NCI-H526 treated with DMSO at 0.1 percent for 48 hours (cell line): Measurements from ENCODE around the gene C22orf39.

Experiments
- DNase-seq: peaks from one replicate; lab custom pipeline; 2025; lab: John Stamatoyannopoulos, UW

The C22orf39 gene

DNA sequence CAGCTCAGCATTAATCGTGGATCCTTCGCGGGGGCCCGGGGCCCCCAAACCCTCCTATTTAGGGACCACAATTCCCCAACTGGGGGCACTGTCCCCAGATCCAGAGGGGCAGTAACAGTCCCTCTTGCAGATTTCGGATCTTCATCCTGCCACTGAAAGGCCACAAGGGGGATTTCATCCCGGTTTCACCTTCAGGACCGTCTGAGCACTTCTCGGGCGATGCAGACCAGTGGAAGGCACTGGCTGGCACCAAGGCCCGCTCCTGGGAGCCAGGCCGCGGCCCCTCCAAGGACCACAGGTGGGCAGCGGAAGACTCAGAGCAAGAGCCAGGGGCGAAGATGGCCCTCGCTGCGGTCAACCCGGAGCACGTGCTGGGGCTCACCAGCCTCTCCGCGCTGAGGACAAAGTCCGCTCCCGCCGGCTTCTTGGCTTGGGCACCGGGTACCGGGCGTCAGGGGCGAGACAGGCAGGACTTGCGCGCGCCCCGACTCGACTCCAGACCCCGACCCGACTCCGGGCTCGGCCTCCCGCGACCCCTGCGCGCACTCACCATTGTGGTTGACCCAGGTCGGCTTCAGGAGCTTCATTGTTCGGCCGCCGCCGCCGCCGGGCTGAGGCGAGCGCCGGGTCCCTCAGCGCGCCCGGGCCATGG, 16.5 kb downstream of the C22orf39 start:
- no peak for DNase-seq

DNA sequence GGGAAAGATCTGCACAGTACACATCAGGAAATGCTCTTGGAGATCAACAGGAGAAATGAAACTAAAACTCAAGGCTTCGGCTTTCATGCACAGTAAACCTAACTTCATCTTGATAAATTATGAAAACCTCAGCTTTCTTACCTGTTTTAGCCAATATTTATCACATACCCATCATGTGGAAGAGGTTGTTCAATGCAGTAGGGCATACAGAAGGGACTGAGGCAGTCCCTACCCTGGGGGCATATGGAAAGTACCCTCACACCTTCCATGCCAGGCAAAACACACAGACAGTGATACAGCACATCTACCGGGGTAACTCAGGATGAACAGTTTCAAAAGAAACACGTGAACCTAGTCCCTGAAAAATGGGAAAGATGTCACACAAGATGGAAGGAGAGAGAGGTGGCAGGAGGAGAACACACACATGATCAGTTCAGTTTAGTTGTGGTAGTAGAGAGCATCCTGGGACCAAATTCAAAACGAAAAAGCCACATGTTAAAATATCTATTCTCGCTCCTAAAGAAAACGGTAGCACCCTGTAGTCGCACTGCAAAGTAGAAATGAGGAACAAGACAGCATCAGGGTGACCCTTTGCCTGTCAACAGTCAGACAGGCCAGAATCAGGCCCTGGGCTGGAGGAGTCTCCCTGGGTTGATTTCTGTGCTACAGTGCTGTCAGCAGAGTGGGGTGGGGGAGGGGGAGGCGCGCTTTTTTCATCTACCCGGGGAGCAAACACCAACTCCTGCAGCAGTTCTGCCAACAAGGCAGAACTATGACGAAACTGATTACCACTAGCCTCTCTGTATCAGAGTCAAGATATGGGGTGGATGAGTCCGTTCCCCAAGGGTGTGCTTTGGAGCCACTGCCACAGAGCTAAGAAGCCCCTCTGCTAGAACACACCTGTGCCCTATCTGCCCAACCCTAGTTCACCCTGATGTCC, 17.3 kb downstream of the C22orf39 start:
- no peak for DNase-seq

DNA sequence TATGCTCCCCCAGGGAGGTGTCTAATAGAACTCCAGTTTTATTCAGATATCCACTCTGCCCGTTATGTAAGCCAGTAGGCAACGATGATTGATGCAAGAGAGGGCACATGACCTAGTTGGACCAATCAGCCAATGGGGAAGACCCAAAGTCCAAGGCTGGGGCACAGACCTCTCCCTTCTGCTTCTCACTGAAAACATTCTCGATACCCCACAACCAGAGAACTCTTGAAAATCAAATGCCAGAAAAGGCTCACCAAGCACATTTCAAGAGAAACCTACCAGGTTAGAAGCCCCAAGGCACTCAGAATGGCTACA, 23.4 kb downstream of the C22orf39 start:
- no peak for DNase-seq

DNA sequence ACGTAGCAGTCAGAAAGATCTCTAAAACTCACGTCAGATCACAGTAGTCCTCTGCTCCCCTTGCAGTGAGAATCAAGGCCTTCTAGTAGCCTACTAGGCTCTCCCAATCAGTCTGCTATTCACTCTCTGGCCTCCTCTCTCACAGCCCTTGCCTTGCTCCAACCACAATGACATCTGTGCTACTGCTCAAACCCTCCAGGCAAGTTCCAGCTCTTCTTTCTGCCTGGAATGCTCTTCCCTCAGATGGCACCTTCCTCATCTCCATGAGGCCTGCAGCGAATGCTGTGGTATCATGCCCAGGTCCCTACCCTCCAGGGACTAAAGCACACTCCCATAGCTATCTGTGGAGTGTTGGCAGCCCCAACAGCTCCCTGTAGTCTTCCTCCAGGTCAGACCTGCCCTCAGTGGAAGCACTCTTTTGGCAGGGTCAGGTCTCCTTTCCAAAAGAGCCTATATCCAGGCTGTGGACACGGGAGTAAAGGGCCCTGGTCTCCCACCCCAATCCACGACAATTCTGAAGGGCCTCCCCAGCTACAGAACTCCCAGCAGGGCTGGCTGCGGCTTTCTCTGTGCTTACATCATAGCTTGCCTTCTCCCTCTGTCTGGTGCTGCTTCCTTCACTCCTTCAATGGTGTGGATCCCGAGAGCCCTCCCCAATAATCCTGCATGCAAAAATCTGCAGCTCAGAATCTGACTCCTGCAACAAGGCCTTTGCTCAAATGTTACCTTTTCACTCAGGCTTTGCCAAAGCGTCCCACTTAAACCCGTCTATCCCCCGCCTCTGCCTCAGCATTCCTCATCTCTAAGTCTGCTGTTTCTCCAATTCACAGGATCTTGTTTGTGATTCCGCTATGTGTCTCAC, 24.8 kb downstream of the C22orf39 start:
- no peak for DNase-seq

DNA sequence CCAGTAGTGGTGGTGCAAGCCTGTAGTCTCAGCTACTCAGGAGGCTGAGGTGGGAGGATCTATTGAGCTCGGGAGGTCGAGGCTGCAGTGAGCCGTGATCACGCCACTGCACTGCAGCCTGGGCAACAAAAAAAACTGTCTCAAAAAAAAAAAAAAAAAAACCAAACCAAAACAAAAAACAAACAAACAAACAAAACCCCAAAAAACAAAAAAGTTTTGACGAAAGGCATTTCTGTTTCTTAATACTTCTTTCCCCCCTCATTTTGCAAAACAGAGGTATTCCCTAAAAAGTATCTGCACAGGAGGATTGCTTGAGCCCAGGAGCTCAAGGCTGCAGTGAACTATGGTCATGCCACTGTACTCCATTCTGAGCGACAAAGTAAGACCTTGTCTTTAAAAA, 27.2 kb downstream of the C22orf39 start:
- DNase-seq, result no peak

DNA sequence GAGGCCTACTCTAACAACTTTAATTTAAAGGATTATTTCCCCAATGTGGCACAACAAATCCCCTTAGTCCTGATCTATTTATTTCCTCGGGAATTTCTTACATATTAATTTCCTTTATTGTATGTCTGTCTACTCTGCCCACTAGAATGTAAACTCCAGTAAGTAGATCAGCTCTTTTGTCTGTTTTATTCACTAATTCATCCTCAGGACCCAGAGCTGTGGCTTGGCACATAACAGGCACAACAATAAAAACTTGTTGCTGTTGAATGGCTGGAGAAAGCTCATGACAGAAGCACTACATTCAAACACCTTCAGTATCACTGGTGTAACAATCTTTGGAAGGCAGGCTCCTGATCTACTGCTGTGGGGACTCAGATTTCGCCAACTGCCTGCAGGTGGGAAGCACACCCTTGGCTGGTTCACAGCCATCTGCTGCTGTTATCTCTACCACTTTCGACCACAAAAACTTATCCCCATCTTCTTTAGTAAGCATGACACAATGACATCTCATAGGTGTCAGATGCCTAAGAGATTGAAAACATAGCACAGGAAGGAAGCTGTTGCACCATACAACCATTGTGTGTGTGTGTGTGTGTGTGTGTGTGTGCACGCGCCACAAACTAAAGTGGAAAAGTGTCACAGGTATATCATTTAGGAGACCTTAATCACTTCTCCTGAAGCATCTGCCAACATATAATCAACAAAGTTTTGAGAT, 27.9 kb downstream of the C22orf39 start:
- DNase-seq, result no peak

DNA sequence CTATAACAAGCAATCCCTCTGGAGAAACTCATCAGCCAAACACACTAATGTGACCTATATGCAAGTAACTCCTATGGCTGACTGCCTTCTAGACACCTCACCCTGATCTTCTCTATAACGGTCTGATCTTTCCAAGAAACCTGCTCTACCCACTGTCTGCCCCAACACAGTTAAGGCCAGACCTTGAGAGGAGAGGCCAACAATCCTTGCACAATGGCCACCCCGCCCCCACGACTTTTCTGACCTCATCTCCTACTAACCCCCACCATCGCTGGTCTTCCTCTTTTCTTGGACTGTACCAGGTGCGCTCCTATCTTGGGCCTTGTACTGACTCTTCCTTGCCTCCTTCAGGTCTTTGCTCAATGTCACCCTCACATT, 28.4 kb downstream of the C22orf39 start:
- no peak for DNase-seq

DNA sequence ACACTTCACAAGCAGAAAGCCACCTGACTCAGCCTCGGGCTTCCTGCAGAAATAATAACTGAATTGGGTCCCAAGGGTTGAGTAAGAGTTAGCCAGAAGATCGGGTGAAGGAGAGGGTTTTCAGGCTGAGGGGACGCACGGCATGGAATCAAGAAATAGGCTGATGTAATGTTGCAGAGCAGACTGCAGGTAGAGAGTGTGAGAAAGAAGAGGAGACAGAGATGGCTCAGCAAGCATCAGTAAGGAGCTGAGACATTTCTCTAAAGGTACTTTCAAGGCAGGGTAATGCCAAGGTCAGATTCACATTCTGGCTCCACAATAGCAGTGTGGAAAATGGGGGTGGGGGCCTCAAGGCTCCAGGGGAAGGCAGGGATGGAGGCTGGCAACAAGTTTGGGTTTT, 34.6 kb downstream of the C22orf39 start:
- no peak for DNase-seq

DNA sequence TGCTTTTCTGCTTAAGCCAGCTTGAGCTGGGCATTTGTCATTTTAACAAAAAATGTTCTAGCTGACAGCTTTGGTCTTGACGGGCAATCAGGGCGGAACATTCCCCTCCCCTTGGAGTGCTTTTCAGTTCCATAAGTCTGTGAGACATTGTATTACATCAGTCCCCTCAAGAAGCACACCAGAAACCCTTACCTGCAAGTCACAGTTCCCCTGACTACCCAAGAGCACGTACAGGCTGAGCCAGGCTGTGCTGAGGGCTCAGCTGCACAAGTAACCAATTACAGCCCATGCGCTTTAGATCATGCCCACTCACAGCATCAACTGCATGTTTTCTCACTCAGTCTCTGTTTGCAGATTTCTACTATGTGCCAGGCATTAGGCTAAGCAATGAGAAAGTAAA, 35.0 kb downstream of the C22orf39 start:
- DNase-seq, result no peak

DNA sequence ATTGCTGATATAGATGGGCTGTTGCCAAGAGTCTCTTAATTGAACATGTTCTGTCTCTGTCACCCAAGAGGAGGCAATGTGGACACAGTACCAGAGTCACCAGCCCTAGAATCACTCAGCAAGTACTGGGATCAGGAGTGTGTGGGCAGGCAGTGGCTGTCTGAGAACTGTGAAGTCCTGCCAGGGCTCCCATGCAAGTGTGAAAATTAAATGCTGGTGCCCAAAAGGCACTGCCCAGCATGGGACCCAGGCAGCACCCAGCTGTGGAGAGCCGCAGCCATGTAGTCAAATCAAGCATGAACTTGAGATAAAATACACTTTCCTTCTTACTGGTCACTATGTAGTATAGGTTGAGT, 35.8 kb downstream of the C22orf39 start:
- no peak for DNase-seq

DNA sequence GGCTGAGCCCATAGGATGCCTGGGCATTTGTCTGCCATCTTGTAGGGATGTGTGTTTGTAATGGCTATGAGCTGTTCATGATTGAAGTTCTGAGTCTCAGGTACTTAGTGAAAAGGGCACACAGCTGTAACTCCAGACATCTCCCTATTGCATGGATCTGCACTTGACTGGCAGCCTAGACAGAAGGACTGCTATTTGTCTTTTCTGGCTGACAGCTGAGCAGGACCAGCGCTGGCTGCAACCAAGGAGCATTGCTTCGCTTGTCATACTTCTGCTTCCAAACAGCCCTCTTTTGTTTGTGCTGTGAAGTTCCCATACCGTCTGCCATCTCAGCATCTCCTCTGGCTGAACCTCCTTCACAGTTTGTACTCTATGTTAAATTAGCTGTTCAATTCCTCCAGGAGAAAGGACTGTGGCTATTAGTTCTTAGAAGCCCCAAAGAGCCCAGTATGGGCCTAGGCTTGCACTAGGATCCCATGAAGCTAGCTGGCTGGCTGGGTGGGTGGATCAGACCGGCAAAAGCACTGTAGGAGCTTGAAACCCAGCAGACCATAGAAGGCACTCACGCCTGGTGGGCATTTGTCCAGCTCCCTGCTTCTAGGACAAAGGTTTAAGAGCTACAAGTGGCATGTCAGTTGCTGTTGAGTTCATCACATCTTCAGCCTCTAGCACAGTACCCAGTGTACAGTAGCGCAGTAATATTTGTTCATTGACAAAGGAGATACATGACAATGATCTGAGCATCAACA, 36.4 kb downstream of the C22orf39 start:
- DNase-seq, result no peak

DNA sequence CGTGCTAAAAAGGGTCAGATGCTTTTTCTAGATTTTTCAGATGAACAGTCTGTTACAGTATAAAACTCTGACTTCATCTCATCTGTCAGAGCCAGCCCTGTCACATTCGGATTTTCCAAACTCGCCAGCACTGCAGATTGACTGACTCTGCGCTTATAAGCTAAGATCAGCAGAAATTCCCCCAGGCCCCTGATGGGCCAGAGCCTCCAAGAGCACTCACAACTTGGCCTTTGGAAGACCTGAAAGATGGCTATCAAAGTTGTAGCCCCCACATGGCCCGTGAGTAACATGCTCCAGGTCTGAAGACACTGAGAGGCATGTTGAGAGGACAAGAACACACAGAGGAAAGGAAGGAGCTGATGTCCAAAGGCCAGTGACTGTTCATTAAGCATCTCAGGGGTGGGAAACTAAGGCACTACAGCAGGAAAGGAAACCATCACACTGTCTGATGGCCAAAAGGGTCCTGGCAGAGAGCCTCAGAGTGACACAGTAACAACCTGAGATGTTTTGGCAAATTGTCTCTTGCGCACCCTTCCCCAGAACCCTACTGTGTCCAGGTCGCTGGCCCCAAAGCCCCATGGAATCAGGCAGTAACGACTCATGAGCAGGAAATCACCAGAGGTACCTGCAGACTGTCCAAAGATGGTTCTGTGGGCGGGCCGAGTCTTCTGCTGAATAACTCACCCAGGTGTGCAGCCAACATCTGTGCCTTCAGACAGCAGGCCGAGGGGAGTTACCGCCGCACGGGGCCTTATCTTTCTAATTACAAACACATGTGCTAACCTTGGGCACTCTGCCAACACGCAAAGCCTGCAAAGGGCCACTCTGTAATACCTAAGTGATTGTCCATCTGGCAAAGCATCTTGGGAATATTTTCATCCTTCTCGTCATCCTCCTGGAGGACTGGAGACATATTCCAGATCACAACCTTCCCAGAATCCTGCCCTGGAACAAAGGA, 39.6 kb downstream of the C22orf39 start:
- DNase-seq, result no peak

DNA sequence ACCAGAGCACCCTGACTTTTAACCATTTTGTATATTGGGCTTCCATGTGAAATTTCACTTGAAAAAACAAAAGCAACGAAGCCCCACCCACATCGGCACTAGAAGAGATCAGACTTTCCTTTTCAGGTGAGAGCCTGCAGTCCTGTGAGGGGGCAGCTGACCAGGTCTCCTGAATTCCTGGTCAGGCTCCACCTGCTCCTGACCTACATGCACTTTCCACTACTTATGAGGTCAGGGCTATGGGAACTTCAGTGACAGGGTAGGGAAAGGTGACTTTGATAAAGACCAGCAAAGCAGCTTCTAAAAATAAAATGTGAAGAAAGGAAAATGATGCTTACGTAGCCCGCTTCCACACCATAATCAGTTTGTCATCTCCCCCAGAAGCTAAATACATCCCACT, 40.7 kb downstream of the C22orf39 start:
- DNase-seq, result no peak

DNA sequence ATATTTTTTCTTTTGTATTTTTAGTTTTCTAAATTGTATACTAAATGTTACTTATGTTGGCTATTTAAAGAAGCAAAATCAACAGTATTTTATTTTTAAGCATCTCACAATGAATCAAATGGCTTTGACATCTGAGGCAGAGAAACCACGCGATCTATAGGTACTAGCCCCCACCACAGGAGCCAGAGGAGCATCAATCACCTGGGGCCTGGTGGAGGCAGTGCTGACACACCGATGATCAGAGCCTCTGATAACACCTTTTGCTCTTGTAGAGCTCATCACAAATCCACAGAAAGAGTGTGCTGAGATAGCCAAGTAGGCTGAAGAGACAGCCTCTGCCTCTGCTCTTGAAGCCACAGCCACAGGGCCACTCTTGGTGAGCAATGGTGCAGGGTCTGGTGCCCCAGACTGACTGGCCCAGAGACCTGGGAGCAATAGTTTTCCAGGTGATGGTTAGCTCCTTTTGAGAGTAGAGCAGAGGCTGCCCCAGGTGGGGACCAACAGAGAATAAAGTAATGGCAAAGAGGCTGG, 41.2 kb downstream of the C22orf39 start:
- no peak for DNase-seq

DNA sequence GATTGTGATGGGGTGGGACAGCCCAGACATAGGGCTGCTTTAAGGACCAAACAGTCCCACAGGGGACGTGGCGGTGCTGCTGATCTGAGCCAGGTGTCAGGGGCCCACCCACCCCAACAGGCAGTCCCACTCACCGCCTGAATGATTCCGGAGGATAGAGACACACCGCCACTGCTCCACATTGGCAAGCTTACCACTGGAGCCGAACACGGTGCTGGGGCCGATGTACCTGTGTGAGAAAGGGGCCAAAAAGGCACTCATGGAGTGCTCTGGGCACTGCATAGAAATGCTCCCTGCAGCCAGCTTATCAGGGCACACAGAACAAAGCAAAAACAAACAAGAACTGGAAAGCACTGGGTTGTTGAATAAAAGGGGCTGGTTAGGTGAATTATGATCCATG, 41.9 kb downstream of the C22orf39 start:
- no peak for DNase-seq

DNA sequence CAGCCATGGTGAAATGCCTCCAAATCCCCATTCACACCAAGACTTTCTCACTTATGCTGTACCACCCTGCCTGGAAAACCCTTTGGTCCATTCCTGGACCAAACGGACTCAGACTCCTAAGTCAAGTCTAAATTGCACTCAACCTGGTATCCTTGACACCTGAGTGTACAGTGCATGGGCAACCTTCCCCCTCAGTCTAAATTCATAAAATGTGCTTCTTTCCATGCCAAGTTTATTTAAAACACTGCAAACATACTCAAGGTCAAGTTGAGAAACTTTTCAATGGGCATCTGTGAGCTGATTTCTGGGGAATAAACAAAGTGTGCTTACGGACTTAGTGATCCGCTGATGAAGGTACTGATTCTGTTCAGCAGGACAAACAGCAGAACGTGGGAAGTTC, 42.4 kb downstream of the C22orf39 start:
- no peak for DNase-seq

DNA sequence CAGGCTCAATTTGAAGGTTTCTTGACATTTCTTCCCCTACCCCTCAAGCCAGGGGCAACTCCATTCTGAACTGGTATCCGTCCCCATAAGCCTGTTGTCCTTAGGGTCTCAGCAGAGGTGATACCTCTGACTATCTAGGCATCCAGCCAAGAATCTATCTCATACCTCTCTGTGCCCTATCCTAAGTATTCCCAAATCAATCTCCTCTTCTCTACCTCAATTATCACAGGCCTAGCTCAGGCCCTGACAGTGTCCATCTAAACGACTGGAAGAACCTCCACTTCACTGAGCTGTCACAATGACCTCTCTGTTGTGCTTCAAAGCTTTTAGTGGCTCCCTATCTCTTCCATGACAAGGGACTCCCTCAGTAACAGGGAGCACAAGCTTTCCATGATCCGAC, 42.8 kb downstream of the C22orf39 start:
- no peak for DNase-seq

DNA sequence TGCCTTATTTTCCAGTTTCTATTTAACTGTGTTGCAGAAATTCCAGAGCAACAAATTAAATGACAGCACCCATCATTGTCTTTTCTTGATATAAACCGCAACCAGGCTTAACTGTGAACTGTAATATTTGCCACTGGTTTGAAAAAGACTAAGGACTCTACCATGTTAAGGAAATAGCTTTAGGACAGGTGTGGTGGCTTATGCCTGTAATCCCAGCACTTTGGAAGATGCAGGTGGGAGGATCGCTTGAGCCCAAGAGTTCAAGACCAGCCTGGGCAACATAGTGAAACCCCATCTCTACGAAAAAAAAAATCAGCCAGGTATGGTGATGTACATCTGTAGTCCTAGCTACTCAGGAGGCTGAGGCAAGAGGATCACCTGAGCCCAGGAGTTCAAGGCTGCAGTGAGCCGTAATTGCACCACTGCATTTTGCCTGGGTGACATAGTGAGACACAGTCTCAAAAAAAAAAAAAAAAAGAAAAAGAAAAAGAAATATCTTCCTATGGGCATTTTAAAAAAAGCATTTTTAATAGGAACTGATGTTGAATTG, 44.8 kb downstream of the C22orf39 start:
- no peak for DNase-seq

DNA sequence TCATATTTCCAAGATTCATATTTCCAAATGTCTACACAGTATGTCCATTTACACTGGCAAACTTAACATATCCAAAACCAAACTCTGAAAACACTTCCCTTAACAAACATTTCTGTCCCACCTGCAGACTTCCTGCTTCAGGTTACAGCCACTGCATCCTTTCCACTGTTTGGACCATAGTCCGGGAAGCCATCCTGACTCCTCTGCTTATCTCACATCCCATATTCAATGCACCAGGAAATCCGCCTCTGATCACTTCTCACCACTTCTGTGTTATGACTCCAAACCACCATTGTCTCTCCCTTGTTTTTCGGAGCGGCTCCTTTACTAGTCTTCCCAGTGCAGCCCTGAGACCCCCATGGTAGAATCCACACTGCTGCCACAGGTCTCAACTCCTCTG, 46.0 kb downstream of the C22orf39 start:
- DNase-seq, result no peak

DNA sequence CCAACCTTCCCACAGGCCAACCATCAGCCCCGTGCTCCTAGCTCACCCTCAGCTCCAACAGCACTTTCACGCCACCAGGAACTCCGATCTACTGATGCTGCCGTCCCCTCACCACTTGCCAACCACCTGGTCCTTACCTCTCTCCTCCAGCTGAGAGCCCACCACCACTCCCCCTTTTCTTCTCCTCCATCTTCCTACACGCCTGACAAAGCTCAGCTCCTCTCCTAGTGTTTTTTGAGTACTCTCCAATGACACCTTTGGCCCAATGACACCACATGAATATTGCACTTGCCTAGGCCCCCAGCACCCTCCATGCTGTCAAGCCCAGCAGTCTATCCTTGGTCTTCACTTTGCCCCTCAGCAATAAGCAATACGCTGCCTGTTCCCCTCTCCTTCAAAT, 46.6 kb downstream of the C22orf39 start:
- DNase-seq, result no peak
